ENCODE data around the gene RELN.

DNA sequence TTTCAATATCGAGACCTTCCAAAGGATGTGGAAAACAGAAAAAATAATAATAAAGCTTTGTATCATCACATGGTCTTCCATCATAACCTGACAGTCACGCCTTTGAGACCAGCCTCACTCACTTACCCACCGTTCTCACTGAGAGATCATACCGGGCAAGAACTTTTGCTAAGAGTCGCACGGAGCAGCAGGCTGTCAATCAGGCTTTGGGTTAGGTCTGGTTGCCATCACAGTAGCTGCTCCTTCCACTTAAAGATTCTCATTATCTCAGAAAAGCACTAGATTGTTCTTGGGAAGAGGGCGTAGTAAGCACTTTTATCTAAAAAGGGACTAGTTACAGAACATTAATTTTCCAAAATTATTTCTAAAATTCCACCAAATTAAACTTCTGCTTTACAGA lies 2.0 kb downstream of the RELN start:
- TF ChIP-seq, protein P1, sequence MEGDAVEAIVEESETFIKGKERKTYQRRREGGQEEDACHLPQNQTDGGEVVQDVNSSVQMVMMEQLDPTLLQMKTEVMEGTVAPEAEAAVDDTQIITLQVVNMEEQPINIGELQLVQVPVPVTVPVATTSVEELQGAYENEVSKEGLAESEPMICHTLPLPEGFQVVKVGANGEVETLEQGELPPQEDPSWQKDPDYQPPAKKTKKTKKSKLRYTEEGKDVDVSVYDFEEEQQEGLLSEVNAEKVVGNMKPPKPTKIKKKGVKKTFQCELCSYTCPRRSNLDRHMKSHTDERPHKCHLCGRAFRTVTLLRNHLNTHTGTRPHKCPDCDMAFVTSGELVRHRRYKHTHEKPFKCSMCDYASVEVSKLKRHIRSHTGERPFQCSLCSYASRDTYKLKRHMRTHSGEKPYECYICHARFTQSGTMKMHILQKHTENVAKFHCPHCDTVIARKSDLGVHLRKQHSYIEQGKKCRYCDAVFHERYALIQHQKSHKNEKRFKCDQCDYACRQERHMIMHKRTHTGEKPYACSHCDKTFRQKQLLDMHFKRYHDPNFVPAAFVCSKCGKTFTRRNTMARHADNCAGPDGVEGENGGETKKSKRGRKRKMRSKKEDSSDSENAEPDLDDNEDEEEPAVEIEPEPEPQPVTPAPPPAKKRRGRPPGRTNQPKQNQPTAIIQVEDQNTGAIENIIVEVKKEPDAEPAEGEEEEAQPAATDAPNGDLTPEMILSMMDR (optimal IDR thresholded peaks at IDR 0.05 in 1 of 3, IDR thresholded peaks at IDR 0.05 in 1 of 3, conservative IDR thresholded peaks at IDR 0.05 in 1 of 3; ENCODE audit: extremely low read depth in 1 of 3, insufficient read depth in 2 of 3, low read length in 3 of 3) = no peak
- TF ChIP-seq EZH2 (IDR thresholded peaks at IDR 0.05; ENCODE audit: low read length) = no peak

Measured in keratinocyte (primary cell).